IMR-90 (cell line): Measurements from ENCODE around the gene LRRC42. TPM values are rescaled to one million over a fixed set of nuclear protein-coding genes. Genes with fewer than 3 reads are reported as not detected.

Source experiments
- ATAC-seq: fragments of 200-7000 bp; cut with Tn5 transposase; 2 replicates; pipeline ENCODE4 v1.9.1; 2020; ENCODE audit warnings: low read depth, mild to moderate bottlenecking, moderate library complexity
- BruUV-seq: library from RNA; stranded (reverse); fragments of 400-500 nt; replicated peaks from 2 replicates; lab custom pipeline; 2021; lab: Mats Ljungman, UMichigan
- CTCF ChIA-PET: fragments of 300-600 bp; formaldehyde crosslinking; extraction: SDS; loops from one replicate; lab custom pipeline; 2021; ENCODE audit warnings: antibody characterized with exemption; lab: Yijun Ruan, JAX
- POLR2A ChIA-PET: fragments of 300-600 bp; sonication (Branson Sonifier 250); formaldehyde crosslinking; loops from one replicate; lab custom pipeline; 2022; ENCODE audit warnings: antibody characterized with exemption; ENCODE audit not compliant: unreplicated experiment; lab: Charles Lee
- DNase-seq: peaks from one replicate; pipeline ENCODE4 v3.0.0; 2013
- H2AFZ ChIP-seq: replicated peaks from 2 replicates; pipeline ENCODE3; 2013; ENCODE audit warnings: low read length, mild to moderate bottlenecking; ENCODE audit not compliant: poor library complexity
- H2AK5ac ChIP-seq: 2 replicates; pipeline ENCODE4 v1.6.1; 2013; ENCODE audit warnings: low read depth, low read length, inconsistent platforms
- H2AK9ac ChIP-seq: replicated peaks from 2 replicates; pipeline ENCODE3; 2013; ENCODE audit warnings: mild to moderate bottlenecking, low read depth, low read length, moderate library complexity; ENCODE audit not compliant: poor library complexity
- H2BK120ac ChIP-seq: 2 replicates; pipeline ENCODE4 v1.6.1; 2013; ENCODE audit warnings: low read depth, low read length, inconsistent platforms
- H2BK15ac ChIP-seq: 3 replicates; pipeline ENCODE4 v1.6.1; 2013; ENCODE audit warnings: low read depth, low read length, inconsistent platforms
- H2BK20ac ChIP-seq: 2 replicates; pipeline ENCODE4 v1.6.1; 2013; ENCODE audit warnings: low read depth, mild to moderate bottlenecking, inconsistent platforms, low read length, moderate library complexity
- H2BK5ac ChIP-seq: 2 replicates; pipeline ENCODE4 v1.6.1; 2013; ENCODE audit warnings: mild to moderate bottlenecking, low read depth, low read length, inconsistent platforms; ENCODE audit not compliant: poor library complexity, severe bottlenecking
- H3K14ac ChIP-seq: replicated peaks from 2 replicates; pipeline ENCODE4 v1.6.1; 2013; ENCODE audit warnings: low read depth, low read length, inconsistent platforms
- H3K18ac ChIP-seq: 2 replicates; pipeline ENCODE4 v1.6.1; 2013; ENCODE audit warnings: low read depth, low read length, control low read depth
- H3K23ac ChIP-seq: 2 replicates; pipeline ENCODE4 v1.6.1; 2013; ENCODE audit warnings: low read depth, low read length, inconsistent platforms
- H3K27ac ChIP-seq: 2 replicates; pipeline ENCODE4 v1.5.1; 2013; ENCODE audit warnings: mild to moderate bottlenecking, control low read depth, low read length; ENCODE audit not compliant: insufficient read depth
- H3K27me3 ChIP-seq: 2 replicates; pipeline ENCODE4 v1.6.1; 2013; ENCODE audit warnings: low read length; ENCODE audit not compliant: control insufficient read depth, insufficient read depth
- H3K36me3 ChIP-seq: 2 replicates; pipeline ENCODE4 v1.6.1; 2013; ENCODE audit warnings: low read length, mixed read lengths; ENCODE audit not compliant: control insufficient read depth, insufficient read depth
- H3K4ac ChIP-seq: 2 replicates; pipeline ENCODE4 v1.6.1; 2013; ENCODE audit warnings: low read depth, low read length, inconsistent platforms
- H3K4me1 ChIP-seq: 2 replicates; pipeline ENCODE4 v1.6.1; 2013; ENCODE audit warnings: low read length, mixed read lengths; ENCODE audit not compliant: control insufficient read depth, insufficient read depth
- H3K4me2 ChIP-seq: 2 replicates; pipeline ENCODE4 v1.6.1; 2013; ENCODE audit warnings: low read depth, mild to moderate bottlenecking, control low read depth, low read length, moderate library complexity
- H3K4me3 ChIP-seq: 2 replicates; pipeline ENCODE4 v1.5.1; 2013; ENCODE audit warnings: low read depth, mild to moderate bottlenecking, control low read depth, low read length, moderate library complexity; ENCODE audit not compliant: insufficient read depth
- H3K56ac ChIP-seq: 2 replicates; pipeline ENCODE4 v1.6.1; 2013; ENCODE audit warnings: low read length, inconsistent platforms; ENCODE audit not compliant: insufficient read depth; ENCODE audit errors: extremely low read depth
- H3K79me1 ChIP-seq, 2 experiments: 2 replicates each; pipeline ENCODE4 v1.6.1; 2013; ENCODE audit warnings: low read length in 2 of 2, inconsistent platforms in 1 of 2, low read depth in 1 of 2
- H3K9ac ChIP-seq: 2 replicates; pipeline ENCODE4 v1.6.1; 2013; ENCODE audit warnings: low read depth, low read length, control low read depth
- H3K9me1 ChIP-seq: 2 replicates; pipeline ENCODE4 v1.6.1; 2013; ENCODE audit warnings: low read length, inconsistent platforms; ENCODE audit not compliant: insufficient read depth
- H3K9me3 ChIP-seq: 2 replicates; pipeline ENCODE4 v1.6.1; 2013; ENCODE audit warnings: low read length; ENCODE audit not compliant: control insufficient read depth, insufficient read depth
- H4K20me1 ChIP-seq: 2 replicates; pipeline ENCODE4 v1.6.1; 2013; ENCODE audit warnings: low read length, inconsistent platforms; ENCODE audit not compliant: insufficient read depth
- H4K5ac ChIP-seq: 2 replicates; pipeline ENCODE4 v1.6.1; 2013; ENCODE audit warnings: mild to moderate bottlenecking, low read depth, low read length, control low read depth
- H4K8ac ChIP-seq, 2 experiments: 2 replicates each; pipeline ENCODE4 v1.6.1; 2013; ENCODE audit warnings: low read depth in 2 of 2, low read length in 2 of 2, control low read depth in 1 of 2, inconsistent platforms in 1 of 2
- H4K91ac ChIP-seq: 2 replicates; pipeline ENCODE4 v1.6.1; 2013; ENCODE audit warnings: low read depth, low read length, inconsistent platforms; ENCODE audit not compliant: insufficient read depth
- BHLHE40 ChIP-seq: fragments of 150-350 bp; IDR thresholded peaks from 2 replicates; pipeline ENCODE4 v1.6.1; 2016; ENCODE audit warnings: mild to moderate bottlenecking, low read depth, low read length
- CEBPB ChIP-seq: IDR thresholded peaks from 2 replicates; pipeline ENCODE4 v1.6.1; 2012; ENCODE audit warnings: low read depth, low read length, improper control_type of control experiment
- CHD1 ChIP-seq: IDR thresholded peaks from 2 replicates; pipeline ENCODE4 v1.6.1; 2012; ENCODE audit warnings: low read depth, low read length, improper control_type of control experiment
- CTCF ChIP-seq: conservative IDR thresholded peaks from 2 replicates; pipeline ENCODE4 v1.5.1; 2012; ENCODE audit warnings: mild to moderate bottlenecking, low read depth, low read length, improper control_type of control experiment
- ELK1 ChIP-seq: fragments of 150-350 bp; IDR thresholded peaks from 2 replicates; pipeline ENCODE4 v1.6.1; 2016; ENCODE audit warnings: low read depth, mild to moderate bottlenecking, low read length, moderate library complexity, borderline replicate concordance
- FOS ChIP-seq: fragments of 150-350 bp; IDR thresholded peaks from 2 replicates; pipeline ENCODE4 v1.6.1; 2016; ENCODE audit warnings: low read depth, low read length
- MAZ ChIP-seq: IDR thresholded peaks from 2 replicates; pipeline ENCODE4 v1.6.1; 2012; ENCODE audit warnings: low read depth, mild to moderate bottlenecking, low read length, improper control_type of control experiment, moderate library complexity, borderline replicate concordance
- MXI1 ChIP-seq: IDR thresholded peaks from 2 replicates; pipeline ENCODE4 v1.6.1; 2012; ENCODE audit warnings: low read depth, mild to moderate bottlenecking, low read length, moderate library complexity, borderline replicate concordance
- POLR2A ChIP-seq: IDR thresholded peaks from 2 replicates; pipeline ENCODE4 v1.6.1; 2012; ENCODE audit warnings: mild to moderate bottlenecking, low read depth, low read length
- RAD21 ChIP-seq: IDR thresholded peaks from 2 replicates; pipeline ENCODE4 v1.6.1; 2012; ENCODE audit warnings: low read length, improper control_type of control experiment
- RCOR1 ChIP-seq: IDR thresholded peaks from 2 replicates; pipeline ENCODE4 v1.6.1; 2012; ENCODE audit warnings: mild to moderate bottlenecking, low read length, improper control_type of control experiment; ENCODE audit not compliant: insufficient replicate concordance
- RFX5 ChIP-seq: IDR thresholded peaks from 2 replicates; pipeline ENCODE4 v1.8.0; 2012; ENCODE audit warnings: low read depth, mild to moderate bottlenecking, low read length, moderate library complexity
- SMC3 ChIP-seq: fragments of 150-350 bp; IDR thresholded peaks from 2 replicates; pipeline ENCODE4 v1.6.1; 2016; ENCODE audit warnings: low read depth, mild to moderate bottlenecking, antibody characterized with exemption, low read length, moderate library complexity
- USF2 ChIP-seq: fragments of 150-350 bp; IDR thresholded peaks from 2 replicates; pipeline ENCODE4 v1.6.1; 2017; ENCODE audit warnings: mild to moderate bottlenecking, antibody characterized with exemption, low read length, low read depth
- WGBS, 2 experiments: methylation state at CpG; one replicate each; pipeline versions ENCODE4 v1.1.5 to v1.1.7; 2013; ENCODE audit warnings: missing lambda C conversion rate in 2 of 2; ENCODE audit not compliant: insufficient read length in 1 of 2; ENCODE audit errors: extremely low coverage in 2 of 2; 5-methylcytosine and 5-hydroxymethylcytosine counted together
- dilution Hi-C: fragments of 300-500 bp; cut with HindIII; formaldehyde crosslinking; loops from one replicate; pipeline ENCODE4 v1.14.3; 2018; ENCODE audit warnings: low sequenced_read_pairs; ENCODE audit not compliant: unreplicated experiment
- in situ Hi-C: fragments of 300-500 bp; cut with MboI; formaldehyde crosslinking; loops from 3 replicates; pipeline ENCODE4 v1.14.3; 2019; ENCODE audit warnings: low sequenced_read_pairs, inconsistent platforms, mixed read lengths
- intact Hi-C: fragments of 100-400 bp; cut with micrococcal nuclease; formaldehyde crosslinking; loops from 2 replicates; pipeline ENCODE4 v1.10.0; 2022
- polyA plus RNA-seq, 3 experiments: library from polyadenylated mRNA; depleted of rRNA; stranded (reverse); fragments of >200 nt; gene quantifications; 2 replicates each; pipeline ENCODE4 v1.2.3, GENCODE V29; 2012; ENCODE audit warnings: low replicate concordance in 1 of 3
- total RNA-seq: library from RNA; depleted of rRNA; stranded (reverse); fragments of >200 nt; gene quantifications from 2 replicates; pipeline ENCODE4 v1.2.3, GENCODE V29; 2012

LRRC42 gene
- total and polyA plus RNA-seq, 2 of the 4 experiments (the other 2 are of a cell fraction) = 39.9 to 47.5 TPM

GRCh38 chr1:53986458-53986857 is 40.3 kb downstream of the LRRC42 start:
- Histone ChIP-seq H2BK120ac (no peak overlapping the region), H4K91ac (no peak overlapping the region), H2BK15ac (no peak overlapping the region), H3K56ac (no peak overlapping the region), H2AK5ac (no peak overlapping the region), H3K9me3 (no peaks in the 10 kb centered on the region), H3K4me3 (no peak overlapping the region), H3K23ac (no peak overlapping the region), H4K20me1 (no peaks in the 10 kb centered on the region), H3K9ac (no peak overlapping the region), H3K4ac (no peak overlapping the region), H3K14ac (no peak overlapping the region), H2AK9ac (no peak overlapping the region), H2BK5ac (no peak overlapping the region), H3K4me2 (no peak overlapping the region), H4K5ac (no peak overlapping the region), H3K9me1 (no peaks in the 10 kb centered on the region), H3K18ac (no peak overlapping the region), H3K36me3 (no peaks in the 10 kb centered on the region), H3K27ac (no peak overlapping the region), H2BK20ac (no peak overlapping the region), H4K8ac (no peak overlapping the region), H3K27me3 (no peaks in the 10 kb centered on the region; the same call in 1 of the 2 replicates), H3K4me1 (peaks cover 2% of the 10 kb centered on the region; the same call in 1 of the 2 replicates), H2AFZ (no peak overlapping the region), H3K79me1 (no peaks in the 10 kb centered on the region)
- ChIA-PET POLR2A (no interaction called here), CTCF (no interaction called here)
- intact Hi-C loops = no loop called here
- no peak for TF ChIP-seq CTCF
- TF ChIP-seq RAD21 = no peak
- no peak for TF ChIP-seq RFX5
- no peak for TF ChIP-seq USF2
- TF ChIP-seq ELK1 = no peak
- TF ChIP-seq RCOR1 = no peak
- no peak for TF ChIP-seq SMC3
- TF ChIP-seq CHD1 = no peak
- no peak for TF ChIP-seq MAZ
- no peak for TF ChIP-seq CEBPB
- no peak for TF ChIP-seq BHLHE40
- no peak for TF ChIP-seq POLR2A
- no peak for TF ChIP-seq MXI1
- TF ChIP-seq FOS = no peak
- no peak for DNase-seq
- in situ Hi-C loops = no loop called here
- dilution Hi-C loops = no loop called here
- BruUV-seq = no TSS peak
- no peak for ATAC-seq
- WGBS, 2 experiments = no CpG with 5 or more reads among the region's 3 CpGs
